ENCODE measurements around the gene PTPRD. TPM values are rescaled to one million over a fixed set of nuclear protein-coding genes. Genes with fewer than 3 reads are reported as not detected.

Gene PTPRD
- total RNA-seq, 2 donors from 2014 or later = 12.1 to 13.4 TPM

DNA sequence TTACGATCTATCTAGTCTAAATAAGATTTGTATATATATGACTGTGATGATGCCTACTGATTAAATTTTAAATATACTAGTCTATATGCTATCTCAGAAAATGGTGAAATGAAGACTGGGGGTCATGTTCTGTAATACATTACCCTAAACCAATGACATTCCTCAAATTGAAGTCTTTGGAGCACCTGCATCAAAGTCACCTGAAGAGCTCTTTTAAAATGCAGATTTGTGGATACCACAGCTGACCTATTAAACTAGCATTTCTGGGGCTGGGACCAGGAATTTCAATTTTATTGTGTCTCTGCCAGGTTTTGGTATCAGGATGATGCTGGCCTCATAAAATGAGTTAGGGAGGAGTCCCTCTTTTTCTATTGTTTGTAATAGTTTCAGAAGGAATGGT is 2181.3 kb downstream of the PTPRD start:
- intact Hi-C loops (cut with DNase I) = no loop called here
- DNase-seq = no peak
- no peak for ATAC-seq

DNA sequence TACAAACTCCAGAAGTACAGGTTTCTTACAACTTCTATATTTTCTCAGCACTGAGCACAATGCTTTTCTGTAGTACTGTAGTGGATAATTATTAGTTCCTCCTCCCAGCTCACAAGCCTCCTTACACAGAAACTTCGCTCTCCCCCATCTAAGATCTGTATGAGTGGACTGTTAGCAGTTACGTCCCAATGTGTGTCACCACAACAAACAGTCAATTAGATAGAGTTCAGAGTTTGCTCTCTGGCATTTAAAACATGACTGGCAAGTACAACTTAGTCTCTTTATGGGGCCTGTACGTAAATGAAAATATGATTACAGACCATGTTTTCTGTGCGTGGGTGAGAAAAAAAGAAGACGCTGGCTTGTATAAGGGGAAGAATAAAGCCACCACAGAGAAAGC is 2181.9 kb downstream of the PTPRD start:
- no peak for ATAC-seq
- no peak for DNase-seq
- intact Hi-C loops (cut with DNase I) = no loop called here

DNA sequence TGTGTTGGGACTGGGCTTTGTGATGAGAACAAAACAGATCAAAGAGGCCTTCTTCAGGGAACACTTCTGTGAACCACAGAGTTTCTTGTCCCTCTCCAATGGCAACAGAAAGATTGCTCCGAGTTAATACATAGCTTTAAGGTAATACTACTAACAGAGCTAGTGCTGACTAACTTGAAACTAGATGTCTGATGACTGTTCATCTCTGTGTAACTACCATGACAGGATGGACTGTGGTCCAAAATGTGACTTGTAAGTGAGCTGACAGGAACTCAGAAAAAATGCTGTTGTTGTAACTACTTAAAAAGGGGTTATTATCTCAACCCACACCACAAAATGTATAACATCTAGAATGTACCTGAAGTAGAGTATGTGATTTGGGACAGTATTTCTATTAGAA is 2183.0 kb downstream of the PTPRD start:
- DNase-seq (no peak), ATAC-seq (no peak)
- intact Hi-C loops (cut with DNase I) = no loop called here

DNA sequence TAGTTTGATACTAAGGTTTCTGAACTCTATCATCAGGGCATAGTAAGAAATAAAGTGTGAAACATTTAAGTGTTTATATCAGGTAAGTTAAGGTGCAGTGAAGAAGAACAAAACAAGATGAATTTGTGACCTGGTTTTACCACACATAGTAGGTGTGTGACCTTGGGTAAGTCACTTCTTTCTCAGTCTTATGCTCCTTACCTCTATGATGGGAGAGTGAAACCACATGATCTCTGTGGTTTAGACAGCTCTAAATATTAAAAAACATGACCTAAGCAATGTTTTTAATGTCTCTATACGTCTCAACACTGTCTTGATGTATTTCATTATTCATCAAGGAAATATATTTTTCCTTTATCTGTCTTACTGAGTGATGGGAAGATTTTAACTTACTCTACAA is 2183.6 kb downstream of the PTPRD start:
- intact Hi-C loops (cut with DNase I) = no loop called here
- ATAC-seq (no peak), DNase-seq (no peak)

DNA sequence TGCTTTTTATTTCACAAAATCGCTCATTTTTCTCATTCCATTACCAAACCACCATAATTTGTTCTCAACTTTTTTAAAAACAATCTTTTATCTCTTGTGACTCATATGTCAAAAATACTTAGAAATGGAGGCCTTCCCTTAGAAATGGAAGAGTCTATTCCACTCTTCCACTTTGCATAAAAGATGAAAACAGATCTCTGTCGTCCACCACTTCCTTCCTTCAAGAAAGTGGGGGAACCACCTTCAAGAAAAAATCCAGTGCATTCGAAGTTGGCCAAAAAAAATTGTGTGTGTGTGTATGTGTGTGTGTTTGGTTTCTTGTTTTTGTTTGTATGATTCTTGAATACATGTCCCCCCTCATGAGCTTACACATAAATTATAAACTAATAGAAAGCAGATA is 2184.4 kb downstream of the PTPRD start:
- no peak for ATAC-seq
- intact Hi-C loops (cut with DNase I) = no loop called here

DNA sequence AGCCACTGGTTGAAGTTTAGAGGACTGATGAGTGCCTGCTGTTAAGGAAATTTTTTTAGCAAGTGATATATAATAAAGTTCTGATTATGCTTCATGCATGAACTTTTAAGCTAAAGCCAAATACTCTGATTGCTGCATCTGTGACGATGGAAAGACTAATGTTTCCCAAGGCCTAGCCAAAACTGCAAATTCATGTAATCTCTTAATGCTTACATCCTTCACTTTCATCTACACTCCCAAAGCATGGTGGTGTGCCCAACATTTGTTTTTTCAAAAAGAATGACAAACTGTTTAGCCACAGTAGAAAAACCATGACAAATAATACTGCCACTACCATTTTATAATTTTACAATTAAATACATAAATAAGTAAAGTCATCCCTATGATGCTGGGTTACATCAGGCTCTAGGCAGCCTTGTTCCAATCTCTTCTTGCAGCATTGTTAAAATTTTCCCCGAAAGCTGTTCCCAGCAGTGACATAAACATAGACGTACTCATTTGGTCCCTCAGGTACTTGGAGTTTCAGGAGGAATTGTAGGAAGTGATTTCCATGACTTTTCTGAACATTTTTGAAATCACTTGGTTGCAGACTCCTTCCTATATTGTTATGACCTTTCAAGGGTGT is 2187.9 kb downstream of the PTPRD start:
- intact Hi-C loops (cut with DNase I) = no loop called here
- ATAC-seq (no peak), DNase-seq (no peak)

More for the DNA sequence above, 2184.4 kb downstream of the PTPRD start:
- no peak for DNase-seq

DNA sequence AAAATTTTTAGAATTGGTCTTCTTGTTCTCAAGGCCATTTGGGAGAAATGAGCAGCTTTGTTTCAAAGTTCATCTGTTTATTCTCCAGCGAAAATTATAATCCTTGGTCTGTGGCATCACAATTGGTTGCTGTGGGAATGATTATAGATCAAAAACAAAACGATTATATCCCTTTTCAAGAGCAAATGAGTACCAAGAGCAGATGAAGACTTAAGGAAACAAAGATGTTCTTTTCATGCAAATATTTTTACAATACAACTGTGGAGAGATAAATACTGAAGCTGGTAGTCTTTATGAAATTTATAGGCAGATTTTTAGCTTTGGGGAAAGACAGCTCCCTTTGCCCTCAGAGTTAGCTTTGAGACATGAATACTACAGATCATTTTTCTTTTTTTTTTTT is 2192.4 kb downstream of the PTPRD start:
- intact Hi-C loops (cut with DNase I) = no loop called here
- no peak for DNase-seq
- no peak for ATAC-seq

DNA sequence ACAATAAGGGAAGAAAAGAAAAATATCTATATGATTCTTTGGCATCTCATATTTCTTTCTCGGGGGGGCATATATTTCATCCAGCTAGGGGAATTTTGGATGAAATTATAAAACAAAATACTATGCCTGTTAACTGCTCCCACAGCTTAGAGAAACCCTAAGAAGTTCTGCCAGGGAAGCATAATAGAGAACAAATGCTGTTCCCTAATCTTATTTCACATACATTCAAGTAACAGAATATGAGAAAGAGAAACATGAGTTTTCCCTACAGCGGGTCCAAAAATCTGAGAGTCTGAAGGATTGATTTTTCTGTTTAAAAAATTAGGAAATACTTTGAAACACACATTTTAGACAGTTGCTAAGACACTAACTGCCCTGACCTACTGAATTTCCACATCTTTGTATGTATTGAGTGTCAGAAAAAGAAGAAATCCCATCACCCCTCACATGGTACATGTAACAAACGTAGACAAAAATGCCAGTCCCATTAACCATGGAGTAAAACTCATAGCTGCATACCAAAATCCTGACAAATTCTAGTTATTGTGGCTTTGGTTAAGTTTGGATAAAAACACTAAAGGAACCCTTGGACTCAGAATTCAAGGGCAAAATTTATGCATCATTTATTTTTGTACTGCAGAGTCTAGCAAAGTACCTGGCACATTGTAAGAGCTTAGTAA is 2193.1 kb downstream of the PTPRD start:
- ATAC-seq = no peak
- intact Hi-C loops (cut with DNase I) = no loop called here
- no peak for DNase-seq

DNA sequence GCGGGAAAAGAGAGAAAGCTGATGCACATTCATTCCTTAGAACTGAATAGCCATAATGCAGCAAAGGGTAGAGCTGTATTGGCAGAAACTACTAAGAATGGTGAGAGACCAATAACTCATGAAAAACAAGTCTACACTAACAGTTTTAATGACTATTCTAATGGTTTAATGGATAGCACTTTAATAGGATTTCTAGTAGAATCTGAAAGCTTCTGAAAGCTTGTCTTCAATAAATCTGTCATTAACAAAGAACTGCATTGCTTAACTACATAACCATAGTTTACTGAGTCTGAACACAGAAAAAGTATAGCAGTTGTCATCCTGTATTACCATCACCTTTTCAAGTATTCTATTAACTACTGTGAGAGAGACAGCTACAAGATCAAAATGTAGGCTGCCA is 2195.5 kb downstream of the PTPRD start:
- DNase-seq (no peak), ATAC-seq (no peak)
- intact Hi-C loops (cut with DNase I) = no loop called here

DNA sequence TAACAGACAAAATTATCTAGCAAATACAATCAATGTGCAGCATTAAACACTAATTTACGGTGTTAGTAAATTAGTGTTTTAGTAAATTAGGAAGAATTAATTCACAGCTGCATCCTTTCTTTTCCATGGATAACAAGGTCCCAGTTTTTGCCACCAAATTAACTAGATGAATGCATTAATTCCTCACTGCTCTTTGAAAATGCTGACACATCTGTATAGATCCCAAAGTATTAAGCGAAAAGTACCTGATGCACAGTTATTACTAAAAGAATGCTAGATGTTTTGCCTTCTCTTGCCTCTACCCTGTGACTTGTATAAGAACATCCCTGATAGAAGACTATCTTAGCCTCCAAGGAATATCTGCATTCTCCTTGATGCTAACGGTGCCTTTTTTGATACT is 2200.5 kb downstream of the PTPRD start:
- ATAC-seq (no peak), DNase-seq (no peak)
- intact Hi-C loops (cut with DNase I) = no loop called here

DNA sequence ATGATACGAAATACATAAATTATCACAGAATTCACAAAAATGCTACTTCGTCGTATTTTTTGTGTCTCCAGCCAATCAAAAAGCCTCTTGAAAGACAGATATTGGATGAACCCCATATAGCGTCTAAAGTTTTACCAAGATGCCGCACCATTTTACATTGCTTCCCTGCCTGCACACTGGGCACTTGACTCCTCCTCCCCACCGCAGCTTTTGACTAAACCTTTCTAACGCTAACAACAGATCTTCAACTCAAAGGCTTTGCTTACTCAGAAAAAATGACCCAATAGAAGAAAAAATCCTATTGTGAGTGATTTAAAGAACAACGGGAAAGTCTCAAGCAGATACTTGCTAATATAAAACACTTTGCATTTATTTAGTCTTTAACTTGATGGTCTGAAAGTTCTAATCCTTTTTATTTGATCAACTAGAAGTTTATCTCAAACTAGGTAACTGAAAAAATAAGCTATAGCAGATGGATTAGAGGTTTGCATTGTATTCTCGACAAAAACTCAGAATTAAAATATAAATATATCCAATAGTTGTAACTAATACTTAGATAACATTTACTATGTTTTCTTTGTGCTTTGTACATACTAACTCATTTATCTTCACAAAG is 2204.1 kb downstream of the PTPRD start:
- DNase-seq = no peak
- no peak for ATAC-seq
- intact Hi-C loops (cut with DNase I) = no loop called here

DNA sequence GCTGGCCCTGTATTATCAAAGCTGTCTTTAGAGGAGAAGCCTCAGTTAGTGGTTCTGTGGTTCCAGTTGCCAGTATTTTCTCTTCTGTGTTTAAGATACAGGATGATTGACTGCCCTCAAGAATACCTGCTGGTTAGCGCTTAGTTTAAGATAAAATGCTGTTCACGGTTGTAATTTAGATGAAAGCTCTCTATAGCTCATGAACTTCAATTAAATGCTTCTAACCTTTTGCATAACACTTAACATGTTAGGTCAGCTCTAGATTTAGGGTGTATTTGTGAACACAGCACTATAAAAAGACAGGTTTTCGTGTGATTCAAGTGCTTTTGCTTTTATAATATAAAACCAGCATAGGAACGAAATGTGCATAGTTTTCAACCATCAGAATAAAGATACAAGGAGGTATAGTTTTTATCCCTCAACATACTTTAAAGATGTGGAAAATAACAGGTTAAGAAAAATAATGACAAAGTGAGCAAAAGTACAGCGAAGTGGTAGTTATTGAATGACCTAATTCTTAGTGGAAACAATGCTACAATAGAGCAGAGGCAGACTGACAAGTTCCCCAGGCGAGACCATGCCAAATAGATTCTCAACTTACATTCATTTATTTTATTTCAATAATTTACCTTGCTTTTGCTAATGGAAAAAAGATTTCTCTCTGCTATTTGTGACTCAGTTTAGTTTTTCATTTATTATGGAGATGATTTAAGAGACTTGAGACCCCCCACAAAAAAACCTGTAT is 2210.7 kb downstream of the PTPRD start:
- DNase-seq (no peak), ATAC-seq (no peak)
- intact Hi-C loops (cut with DNase I) = no loop called here

DNA sequence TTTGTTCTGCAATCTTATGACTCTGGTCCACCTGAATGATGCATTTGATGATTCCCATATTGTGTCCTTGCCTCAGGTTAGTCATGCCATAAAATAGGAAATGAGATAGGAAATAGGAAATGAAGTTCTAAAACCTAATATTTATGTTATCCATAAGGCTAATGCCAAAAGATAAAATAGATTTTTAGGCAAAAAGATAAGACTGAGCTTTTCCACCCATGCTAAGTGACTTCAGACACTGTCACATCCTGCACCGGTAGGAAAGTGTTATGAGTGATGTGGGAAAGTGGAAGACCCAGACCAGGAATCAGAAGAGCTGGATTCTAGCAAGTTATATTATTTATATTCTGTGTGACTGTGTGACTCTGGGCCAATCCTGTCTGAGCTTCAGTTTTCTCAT is 2212.4 kb downstream of the PTPRD start:
- DNase-seq (no peak), ATAC-seq (no peak)
- intact Hi-C loops (cut with DNase I) = no loop called here

DNA sequence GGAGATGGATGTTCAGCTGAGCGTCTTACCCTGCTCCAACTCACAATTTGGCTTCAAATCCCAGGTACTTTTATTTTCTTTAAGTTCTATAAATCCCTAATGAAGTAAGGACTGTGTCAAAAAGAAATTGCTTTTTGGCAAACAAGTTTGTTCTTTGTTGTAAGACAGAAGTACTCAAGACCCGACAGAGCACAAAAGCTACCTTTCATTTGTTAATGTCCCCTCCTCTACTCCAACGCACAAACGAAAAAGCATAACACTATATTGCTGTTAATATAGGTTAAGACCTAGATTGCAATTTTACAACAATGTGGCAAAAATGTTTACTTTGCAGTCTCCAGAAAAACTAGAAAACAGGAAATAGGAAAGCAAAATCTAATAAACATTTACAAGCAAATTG is 2217.8 kb downstream of the PTPRD start:
- intact Hi-C loops (cut with DNase I) = no loop called here
- DNase-seq = no peak
- no peak for ATAC-seq

DNA sequence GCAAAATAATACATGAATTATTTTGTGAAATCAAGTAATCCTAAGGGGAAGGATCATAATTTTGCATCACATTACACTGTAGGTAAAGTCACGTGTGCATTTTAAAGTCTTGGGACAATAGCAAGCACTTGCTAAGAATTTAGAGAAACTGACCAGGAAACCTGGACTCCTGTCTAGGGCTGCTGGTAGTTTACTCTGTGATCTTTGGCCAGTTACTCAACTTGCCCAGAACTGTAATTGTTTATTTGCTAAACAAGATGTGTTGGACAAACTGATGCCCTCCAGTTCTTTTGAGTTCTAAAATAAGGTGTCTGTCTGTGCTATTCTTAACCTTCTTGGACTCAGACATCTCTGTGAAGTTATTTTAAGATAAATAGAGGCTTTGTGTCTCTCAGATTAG is 2218.5 kb downstream of the PTPRD start:
- ATAC-seq (no peak), DNase-seq (no peak)
- intact Hi-C loops (cut with DNase I) = no loop called here

DNA sequence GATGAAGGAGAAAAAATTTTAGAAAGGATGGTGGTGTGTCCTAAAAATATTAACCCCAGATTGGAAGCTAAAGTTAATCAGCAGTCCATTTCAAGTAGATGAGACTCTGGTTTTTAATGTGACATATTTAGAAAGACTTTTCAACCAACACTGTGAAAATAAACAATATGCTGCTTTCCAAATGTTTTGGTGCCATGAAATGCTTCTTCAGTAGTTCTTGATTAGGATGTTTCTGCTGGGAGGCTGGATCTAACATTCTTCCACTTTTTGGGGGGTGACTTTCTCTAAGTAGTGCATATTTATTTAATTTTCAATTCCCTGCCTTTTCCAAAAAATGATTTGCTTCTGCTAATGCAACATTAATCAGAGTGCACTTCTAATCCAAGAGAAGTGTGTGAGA is 2219.9 kb downstream of the PTPRD start:
- intact Hi-C loops (cut with DNase I) = no loop called here
- DNase-seq (no peak), ATAC-seq (no peak)

DNA sequence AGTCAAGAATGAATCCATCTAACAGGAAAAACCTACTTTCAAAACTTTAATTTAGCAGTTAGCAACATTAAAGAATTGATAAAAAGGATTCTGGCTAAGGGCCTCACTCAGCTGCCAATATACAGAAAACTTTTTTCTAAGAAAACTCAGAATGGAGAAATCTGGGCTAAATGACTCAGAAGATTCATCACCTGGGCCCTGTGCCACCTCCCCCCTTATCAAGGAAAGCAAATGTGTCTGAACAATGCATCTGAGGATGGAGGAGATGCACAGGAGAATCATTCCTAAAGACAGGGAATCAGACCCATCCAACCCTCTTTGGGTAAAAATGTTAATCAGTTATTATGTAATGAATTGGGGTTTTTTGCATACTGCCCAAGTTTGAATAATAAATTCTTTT is 2221.2 kb downstream of the PTPRD start:
- DNase-seq = no peak
- ATAC-seq = peak in 1 of 2 donors; percentile 25
- intact Hi-C loops (cut with DNase I) = no loop called here

DNA sequence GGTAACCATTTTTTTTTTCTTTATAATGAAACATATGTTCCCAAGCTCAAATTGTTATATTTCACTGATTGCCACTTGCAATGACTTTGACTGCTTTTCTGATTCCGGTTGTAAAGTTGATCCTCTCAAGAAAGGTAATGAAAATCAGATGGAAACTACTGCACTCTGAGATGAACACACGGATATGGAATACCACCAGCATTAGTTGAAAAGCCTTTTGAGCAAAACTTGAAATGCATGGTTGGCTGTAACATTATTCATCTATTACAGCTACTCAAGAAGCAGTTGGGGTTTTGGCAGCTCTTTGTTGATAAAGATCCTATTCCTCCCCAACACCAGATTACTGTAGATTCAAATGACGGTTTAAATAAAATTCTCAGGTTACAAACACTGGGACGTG is 2221.7 kb downstream of the PTPRD start:
- intact Hi-C loops (cut with DNase I) = no loop called here
- ATAC-seq (no peak), DNase-seq (no peak)

DNA sequence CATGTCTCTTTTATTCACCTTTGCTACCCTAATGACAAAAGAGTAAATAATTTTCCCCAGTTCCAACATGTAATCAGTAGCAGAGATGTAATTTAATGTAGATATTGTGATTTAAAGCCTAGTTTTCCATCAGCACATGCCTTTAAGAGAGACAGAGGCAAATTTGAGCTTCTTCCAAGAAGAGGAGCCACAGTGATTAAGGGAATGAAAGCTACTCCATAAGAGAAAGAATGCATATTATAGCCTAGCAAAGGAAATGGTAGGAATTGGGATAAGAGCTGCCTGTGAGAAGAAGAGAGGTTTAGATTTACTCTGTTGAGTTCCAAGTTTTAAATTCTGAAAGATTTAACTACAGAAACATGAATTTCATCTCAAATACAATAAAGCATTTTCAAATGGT is 2222.2 kb downstream of the PTPRD start:
- DNase-seq (no peak), ATAC-seq (no peak)
- intact Hi-C loops (cut with DNase I) = no loop called here

DNA sequence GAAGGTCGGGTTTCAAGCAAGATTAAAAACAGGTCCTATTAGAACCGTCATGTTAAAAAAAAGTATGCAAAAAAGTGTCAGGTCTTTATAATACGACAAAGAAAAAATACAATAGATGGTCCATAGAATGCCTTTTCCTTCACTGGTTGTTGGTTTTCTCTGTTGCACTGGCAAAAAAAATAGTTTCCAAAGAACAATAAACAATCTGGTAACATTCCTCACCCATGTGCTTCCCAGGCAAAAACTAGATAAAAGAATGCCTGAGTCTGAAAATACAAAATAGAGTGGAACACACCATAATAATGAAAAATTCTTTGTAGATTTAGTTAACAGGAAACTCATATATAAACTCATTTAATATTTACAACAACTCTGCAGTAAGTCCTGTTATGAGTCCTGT is 2223.3 kb downstream of the PTPRD start:
- DNase-seq (no peak), ATAC-seq (no peak)
- intact Hi-C loops (cut with DNase I) = no loop called here
